DOHH2 (cell line): Measurements from ENCODE around the gene MTFR1L.

Source experiments
- EZH2phosphoT487 ChIP-seq: fragments of 200-600 bp; sonication (generic); IDR thresholded peaks from 2 replicates; pipeline ENCODE4 v1.6.1; 2017; ENCODE audit warnings: borderline replicate concordance, mild to moderate bottlenecking, antibody characterized with exemption, low read length, moderate library complexity, mixed read lengths
- TF ChIP-seq, protein P1 (sequence below): fragments of 200-600 bp; sonication (generic); IDR thresholded peaks from one replicate; pipeline ENCODE4 v1.5.1; 2014; ENCODE audit warnings: antibody characterized with exemption, mild to moderate bottlenecking, low read depth, low read length; ENCODE audit not compliant: poor library complexity, severe bottlenecking

DNA sequence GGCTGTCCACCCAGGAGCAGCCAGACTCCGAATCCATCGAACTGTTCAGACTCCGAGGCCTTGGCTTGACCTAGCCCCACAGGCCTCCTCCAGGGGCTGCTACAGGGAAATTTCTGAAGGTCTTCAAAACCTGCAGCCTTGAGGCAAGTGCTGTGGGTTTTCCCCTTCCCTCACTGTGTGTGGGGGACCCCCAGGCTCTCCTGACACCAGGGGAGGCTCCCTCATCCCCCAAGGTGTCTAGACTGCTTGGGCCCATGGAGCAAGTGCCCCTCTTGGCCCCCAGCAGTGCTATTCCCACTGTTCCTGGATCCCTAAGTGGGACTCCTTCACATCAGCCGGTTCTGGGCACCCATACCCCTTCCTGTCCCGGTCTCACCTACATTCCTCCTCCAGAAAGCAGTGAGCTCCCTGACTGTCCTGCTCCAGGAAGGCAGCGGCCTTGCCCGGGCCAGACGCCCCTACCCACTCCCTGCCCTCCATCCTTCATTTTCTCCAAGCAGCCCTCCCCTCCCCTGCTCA, 54.9 kb downstream of the MTFR1L start:
- TF ChIP-seq, protein P1, sequence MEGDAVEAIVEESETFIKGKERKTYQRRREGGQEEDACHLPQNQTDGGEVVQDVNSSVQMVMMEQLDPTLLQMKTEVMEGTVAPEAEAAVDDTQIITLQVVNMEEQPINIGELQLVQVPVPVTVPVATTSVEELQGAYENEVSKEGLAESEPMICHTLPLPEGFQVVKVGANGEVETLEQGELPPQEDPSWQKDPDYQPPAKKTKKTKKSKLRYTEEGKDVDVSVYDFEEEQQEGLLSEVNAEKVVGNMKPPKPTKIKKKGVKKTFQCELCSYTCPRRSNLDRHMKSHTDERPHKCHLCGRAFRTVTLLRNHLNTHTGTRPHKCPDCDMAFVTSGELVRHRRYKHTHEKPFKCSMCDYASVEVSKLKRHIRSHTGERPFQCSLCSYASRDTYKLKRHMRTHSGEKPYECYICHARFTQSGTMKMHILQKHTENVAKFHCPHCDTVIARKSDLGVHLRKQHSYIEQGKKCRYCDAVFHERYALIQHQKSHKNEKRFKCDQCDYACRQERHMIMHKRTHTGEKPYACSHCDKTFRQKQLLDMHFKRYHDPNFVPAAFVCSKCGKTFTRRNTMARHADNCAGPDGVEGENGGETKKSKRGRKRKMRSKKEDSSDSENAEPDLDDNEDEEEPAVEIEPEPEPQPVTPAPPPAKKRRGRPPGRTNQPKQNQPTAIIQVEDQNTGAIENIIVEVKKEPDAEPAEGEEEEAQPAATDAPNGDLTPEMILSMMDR, result no peak
- TF ChIP-seq EZH2phosphoT487, result no peak
